ENCODE measurements around the gene GP2.
"Not testable (repeated sequence)": the region's sequence is repeated elsewhere in the genome, so short reads cannot be mapped to it uniquely, and the experiment has no call there.

DNA sequence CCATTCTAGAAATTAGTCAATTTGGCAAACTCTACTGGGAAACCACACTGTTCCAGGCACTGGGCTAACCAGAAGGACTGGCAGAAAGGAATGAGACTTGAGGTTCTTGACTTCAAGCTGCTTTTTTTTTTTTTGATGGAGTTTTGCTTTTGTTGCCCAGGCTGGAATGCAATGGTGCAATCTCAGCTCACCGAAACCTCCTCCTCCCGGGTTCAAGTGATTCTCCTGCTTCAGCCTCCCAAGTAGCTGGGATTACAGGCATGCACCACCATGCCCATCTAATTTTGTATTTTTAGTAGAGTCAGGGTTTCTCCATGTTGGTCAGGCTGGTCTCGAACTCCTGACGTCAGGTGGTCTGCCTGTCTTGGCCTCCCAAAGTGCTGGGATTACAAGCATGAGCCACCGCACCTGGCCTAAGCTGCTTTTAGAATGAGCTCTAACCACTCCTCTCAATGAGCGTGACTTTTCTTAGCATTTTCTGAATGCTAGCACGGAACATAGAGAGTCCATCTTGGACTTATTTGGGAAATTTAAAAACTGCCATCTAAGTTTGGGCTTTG is 14.7 kb downstream of the GP2 start:
- not testable (repeated sequence) for TF ChIP-seq POLR2A (IDR thresholded peaks at IDR 0.05)
- TF ChIP-seq, protein P1, sequence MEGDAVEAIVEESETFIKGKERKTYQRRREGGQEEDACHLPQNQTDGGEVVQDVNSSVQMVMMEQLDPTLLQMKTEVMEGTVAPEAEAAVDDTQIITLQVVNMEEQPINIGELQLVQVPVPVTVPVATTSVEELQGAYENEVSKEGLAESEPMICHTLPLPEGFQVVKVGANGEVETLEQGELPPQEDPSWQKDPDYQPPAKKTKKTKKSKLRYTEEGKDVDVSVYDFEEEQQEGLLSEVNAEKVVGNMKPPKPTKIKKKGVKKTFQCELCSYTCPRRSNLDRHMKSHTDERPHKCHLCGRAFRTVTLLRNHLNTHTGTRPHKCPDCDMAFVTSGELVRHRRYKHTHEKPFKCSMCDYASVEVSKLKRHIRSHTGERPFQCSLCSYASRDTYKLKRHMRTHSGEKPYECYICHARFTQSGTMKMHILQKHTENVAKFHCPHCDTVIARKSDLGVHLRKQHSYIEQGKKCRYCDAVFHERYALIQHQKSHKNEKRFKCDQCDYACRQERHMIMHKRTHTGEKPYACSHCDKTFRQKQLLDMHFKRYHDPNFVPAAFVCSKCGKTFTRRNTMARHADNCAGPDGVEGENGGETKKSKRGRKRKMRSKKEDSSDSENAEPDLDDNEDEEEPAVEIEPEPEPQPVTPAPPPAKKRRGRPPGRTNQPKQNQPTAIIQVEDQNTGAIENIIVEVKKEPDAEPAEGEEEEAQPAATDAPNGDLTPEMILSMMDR (IDR thresholded peaks at IDR 0.05) = not testable (repeated sequence)
